Measurements from ENCODE around the gene PGAM2.

DNA sequence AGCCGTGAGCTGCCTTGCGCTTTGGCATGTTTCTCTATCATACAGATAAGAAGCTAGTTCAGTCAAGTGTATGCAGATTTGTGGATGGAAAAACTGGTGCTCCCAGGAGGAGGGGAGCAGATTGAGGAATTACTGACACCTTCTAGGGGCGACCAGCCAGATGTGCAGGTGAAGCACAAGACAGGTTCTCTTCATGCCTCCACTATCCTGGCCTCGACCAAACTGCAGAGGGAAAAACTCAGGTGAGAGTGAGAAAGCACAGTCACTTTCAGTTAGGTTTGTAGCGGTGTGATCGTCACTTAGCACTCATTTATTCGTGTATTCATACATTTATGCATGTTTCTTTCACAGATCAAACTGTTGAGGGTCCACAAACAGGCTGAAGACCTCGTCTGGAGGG lies 21.5 kb downstream of the PGAM2 start:
- TF ChIP-seq, protein P1, sequence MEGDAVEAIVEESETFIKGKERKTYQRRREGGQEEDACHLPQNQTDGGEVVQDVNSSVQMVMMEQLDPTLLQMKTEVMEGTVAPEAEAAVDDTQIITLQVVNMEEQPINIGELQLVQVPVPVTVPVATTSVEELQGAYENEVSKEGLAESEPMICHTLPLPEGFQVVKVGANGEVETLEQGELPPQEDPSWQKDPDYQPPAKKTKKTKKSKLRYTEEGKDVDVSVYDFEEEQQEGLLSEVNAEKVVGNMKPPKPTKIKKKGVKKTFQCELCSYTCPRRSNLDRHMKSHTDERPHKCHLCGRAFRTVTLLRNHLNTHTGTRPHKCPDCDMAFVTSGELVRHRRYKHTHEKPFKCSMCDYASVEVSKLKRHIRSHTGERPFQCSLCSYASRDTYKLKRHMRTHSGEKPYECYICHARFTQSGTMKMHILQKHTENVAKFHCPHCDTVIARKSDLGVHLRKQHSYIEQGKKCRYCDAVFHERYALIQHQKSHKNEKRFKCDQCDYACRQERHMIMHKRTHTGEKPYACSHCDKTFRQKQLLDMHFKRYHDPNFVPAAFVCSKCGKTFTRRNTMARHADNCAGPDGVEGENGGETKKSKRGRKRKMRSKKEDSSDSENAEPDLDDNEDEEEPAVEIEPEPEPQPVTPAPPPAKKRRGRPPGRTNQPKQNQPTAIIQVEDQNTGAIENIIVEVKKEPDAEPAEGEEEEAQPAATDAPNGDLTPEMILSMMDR (IDR thresholded peaks at IDR 0.05): no peak
- TF ChIP-seq, protein P2, sequence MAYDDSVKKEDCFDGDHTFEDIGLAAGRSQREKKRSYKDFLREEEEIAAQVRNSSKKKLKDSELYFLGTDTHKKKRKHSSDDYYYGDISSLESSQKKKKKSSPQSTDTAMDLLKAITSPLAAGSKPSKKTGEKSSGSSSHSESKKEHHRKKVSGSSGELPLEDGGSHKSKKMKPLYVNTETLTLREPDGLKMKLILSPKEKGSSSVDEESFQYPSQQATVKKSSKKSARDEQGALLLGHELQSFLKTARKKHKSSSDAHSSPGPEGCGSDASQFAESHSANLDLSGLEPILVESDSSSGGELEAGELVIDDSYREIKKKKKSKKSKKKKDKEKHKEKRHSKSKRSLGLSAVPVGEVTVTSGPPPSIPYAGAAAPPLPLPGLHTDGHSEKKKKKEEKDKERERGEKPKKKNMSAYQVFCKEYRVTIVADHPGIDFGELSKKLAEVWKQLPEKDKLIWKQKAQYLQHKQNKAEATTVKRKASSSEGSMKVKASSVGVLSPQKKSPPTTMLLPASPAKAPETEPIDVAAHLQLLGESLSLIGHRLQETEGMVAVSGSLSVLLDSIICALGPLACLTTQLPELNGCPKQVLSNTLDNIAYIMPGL (CRISPR knock-in tag; IDR thresholded peaks at IDR 0.05): no peak
- TF ChIP-seq, protein P3, sequence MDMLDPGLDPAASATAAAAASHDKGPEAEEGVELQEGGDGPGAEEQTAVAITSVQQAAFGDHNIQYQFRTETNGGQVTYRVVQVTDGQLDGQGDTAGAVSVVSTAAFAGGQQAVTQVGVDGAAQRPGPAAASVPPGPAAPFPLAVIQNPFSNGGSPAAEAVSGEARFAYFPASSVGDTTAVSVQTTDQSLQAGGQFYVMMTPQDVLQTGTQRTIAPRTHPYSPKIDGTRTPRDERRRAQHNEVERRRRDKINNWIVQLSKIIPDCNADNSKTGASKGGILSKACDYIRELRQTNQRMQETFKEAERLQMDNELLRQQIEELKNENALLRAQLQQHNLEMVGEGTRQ (CRISPR knock-in tag; IDR thresholded peaks at IDR 0.05): no peak
- TF ChIP-seq, protein P4, sequence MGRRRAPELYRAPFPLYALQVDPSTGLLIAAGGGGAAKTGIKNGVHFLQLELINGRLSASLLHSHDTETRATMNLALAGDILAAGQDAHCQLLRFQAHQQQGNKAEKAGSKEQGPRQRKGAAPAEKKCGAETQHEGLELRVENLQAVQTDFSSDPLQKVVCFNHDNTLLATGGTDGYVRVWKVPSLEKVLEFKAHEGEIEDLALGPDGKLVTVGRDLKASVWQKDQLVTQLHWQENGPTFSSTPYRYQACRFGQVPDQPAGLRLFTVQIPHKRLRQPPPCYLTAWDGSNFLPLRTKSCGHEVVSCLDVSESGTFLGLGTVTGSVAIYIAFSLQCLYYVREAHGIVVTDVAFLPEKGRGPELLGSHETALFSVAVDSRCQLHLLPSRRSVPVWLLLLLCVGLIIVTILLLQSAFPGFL (CRISPR knock-in tag; IDR thresholded peaks at IDR 0.05; ENCODE audit: borderline replicate concordance): no peak
- no peak for TF ChIP-seq SOX15 (CRISPR knock-in tag; IDR thresholded peaks at IDR 0.05)
- TF ChIP-seq MYBL2 (CRISPR knock-in tag; IDR thresholded peaks at IDR 0.05): no peak
- no peak for TF ChIP-seq NR3C1 (CRISPR knock-in tag; conservative IDR thresholded peaks at IDR 0.05; ENCODE audit: low read depth)

Data from WTC11 (cell line).